Lower leg skin (tissue), 3 donors: ENCODE measurements around the gene INPP4B.
"Not testable (repeated sequence)": the region's sequence is repeated elsewhere in the genome, so short reads cannot be mapped to it uniquely, and the experiment has no call there.

ENCODE experiments used
- POLR2A ChIP-seq, 2 donors: fragments of 450-650 bp; IDR thresholded peaks; one replicate each; pipeline ENCODE4 v1.6.1; 2016 to 2017; ENCODE audit warnings: antibody characterized with exemption in 2 of 2, mild to moderate bottlenecking in 1 of 2, moderate library complexity in 1 of 2
- TF ChIP-seq, protein P1 (sequence below), 3 donors: fragments of 450-650 bp; IDR thresholded peaks; one replicate each; pipeline ENCODE4 v1.5.1; 2016; ENCODE audit warnings: antibody characterized with exemption in 3 of 3, mild to moderate bottlenecking in 3 of 3, moderate library complexity in 2 of 3

DNA sequence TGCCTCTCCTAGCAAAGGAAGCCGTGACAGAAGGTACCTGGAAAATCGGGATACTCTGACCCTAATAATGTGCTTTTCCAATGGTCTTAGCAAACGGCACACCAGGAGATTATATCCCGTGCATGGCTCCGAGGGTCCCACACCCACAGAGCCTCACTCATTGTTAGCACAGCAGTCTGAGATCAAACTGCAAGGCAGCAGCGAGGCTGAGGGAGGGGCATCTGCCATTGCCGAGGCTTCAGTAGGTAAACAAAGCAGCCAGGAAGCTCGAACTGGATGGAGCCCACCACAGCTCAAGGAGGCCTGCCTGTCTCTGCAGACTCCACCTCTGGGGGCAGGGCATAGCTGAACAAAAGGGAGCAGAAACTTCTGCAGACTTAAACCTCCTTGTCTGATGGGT is 779.5 kb downstream of the INPP4B start:
- TF ChIP-seq, protein P1, sequence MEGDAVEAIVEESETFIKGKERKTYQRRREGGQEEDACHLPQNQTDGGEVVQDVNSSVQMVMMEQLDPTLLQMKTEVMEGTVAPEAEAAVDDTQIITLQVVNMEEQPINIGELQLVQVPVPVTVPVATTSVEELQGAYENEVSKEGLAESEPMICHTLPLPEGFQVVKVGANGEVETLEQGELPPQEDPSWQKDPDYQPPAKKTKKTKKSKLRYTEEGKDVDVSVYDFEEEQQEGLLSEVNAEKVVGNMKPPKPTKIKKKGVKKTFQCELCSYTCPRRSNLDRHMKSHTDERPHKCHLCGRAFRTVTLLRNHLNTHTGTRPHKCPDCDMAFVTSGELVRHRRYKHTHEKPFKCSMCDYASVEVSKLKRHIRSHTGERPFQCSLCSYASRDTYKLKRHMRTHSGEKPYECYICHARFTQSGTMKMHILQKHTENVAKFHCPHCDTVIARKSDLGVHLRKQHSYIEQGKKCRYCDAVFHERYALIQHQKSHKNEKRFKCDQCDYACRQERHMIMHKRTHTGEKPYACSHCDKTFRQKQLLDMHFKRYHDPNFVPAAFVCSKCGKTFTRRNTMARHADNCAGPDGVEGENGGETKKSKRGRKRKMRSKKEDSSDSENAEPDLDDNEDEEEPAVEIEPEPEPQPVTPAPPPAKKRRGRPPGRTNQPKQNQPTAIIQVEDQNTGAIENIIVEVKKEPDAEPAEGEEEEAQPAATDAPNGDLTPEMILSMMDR (IDR thresholded peaks at IDR 0.05) = not testable (repeated sequence)
- not testable (repeated sequence) for TF ChIP-seq POLR2A (IDR thresholded peaks at IDR 0.05)
